Stimulated activated CD4-positive, alpha-beta T cell treated with anti-CD3 and anti-CD28 coated beads, Interleukin-12 subunit alpha, Interleukin-12 subunit beta, amount 100 ng/mL, for 48 hours (primary cell): ENCODE measurements around the gene LYVE1.

Source experiments
- DNase-seq, 3 donors: peaks; one replicate each; pipeline ENCODE4 v3.0.0-alpha.2; 2020; ENCODE audit warnings: low read depth in 2 of 3, low spot score in 1 of 3

The LYVE1 gene

DNA sequence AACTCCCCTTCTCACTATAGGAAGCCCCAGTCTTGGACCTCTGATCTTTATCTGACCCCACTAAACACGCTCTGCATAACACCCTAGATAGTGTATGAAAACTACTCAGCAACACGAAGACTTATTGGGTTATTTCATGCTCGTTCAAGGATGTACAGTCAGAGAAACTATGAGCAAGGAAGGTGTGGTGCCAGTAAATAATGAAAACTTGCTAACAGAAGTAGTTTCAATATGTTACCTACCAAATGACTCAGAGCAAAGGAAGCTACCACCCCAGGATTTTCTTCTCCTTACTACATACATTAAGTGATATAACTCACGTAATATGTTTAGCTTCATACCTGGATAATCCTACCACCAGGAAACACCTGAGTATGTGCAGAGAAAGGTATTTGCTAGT, 25.9 kb upstream of the LYVE1 start:
- no peak for DNase-seq

DNA sequence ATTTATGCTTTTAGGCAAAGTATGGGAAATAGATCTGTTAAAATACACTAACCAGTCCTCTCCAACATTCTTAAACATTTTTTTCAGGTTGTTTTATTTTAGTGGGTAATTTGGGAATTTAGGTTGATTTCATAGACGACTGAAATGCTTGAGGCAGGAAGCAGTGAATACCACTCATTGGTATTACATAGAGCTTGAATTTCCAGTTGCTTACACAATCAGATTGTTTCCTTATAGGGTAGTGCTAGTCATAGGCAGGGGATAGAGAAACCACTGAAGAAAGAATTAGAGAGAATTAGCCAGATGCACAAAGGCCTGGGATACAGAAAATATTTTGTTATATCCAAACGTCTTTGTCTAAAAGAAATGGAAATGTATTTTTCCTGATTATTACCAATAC, 23.9 kb upstream of the LYVE1 start:
- no peak for DNase-seq

DNA sequence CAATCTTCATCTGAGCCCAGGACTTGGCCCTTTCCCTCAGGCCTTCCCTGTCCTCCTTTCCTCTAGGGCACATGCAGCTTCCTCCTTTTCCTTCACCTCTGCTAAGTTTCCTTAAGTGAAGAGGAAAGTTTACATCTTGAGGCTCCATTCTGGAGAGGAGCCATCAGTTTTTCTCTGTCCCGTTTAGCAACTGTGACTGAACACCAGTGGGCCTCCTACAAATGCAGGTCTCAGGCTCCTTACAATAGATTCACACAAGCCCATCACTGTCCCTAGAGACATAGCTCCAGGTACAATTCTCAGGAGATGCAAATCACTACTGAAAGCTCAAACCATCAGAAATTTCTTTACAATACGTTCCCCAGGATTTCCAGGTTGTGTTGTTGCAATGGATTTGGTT, 23.3 kb upstream of the LYVE1 start:
- no peak for DNase-seq

DNA sequence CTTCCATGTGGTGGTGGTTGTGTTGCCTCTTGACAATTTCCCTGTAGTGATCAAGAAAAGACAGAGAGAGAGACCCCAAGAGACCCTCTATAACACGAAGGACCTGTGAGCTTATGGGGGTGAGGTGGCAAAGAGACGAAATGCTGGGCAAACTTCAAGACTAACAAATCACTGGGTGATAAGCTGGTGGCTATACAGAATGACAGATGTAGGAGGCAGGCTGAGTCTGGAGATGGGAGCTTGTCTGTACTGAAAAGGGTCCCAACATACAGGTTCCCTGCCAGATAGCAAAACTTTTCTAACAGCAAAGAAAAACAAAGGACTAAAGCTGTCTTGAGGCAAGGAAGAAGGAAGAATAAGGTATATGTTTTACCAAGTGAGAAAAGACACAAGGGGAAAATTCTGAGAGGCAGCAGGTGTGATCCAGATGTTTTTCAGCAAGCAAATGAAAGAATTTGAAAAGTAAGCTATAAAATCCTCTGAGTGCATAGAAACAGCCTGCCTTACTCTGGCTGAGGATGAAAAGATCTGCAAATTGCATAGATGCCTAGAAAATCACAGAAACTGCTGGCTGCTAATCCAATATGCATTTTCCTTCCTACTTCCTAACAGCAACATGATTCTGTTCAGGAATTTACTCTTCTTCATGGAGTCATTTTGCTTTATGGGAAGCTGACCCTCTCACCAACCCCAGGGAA, 21.9 kb upstream of the LYVE1 start:
- DNase-seq, result no peak

DNA sequence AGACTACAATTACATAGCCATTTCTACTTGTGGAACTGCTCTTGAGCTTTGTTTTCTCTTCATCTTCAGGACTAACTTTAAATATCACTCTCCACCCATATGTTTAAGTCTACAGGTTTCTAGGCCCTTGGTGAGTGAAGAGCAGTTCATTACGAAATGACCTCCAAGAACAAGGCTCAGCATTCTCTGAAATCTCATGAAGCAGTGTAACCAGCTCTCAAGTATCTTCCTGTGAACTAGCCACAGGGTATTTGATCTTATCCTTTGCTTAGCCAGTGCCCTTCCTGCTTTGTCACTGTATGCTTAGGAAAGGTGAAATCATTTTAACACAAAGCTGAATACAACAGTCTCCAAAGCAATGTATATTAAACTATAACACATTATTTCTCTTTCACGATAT, 20.4 kb upstream of the LYVE1 start:
- DNase-seq, result no peak

DNA sequence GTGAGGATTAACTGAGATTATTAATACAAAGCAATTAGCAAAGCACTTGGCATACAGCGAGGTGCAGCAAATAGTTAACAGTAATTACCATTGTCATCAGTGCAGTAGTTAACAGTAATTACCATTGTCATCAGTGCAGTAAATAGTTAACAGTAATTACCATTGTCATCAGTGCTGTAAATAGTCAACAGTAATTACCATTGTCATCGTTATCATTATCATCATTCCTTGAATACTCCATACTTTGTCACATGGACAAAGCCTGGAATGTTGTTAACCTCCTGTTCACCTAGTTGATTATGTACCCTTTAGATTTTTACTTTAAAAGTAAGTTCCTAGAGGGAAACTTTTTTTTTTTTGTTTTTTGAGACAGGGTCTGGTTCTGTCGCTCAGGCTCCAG, 19.5 kb upstream of the LYVE1 start:
- DNase-seq, result no peak

DNA sequence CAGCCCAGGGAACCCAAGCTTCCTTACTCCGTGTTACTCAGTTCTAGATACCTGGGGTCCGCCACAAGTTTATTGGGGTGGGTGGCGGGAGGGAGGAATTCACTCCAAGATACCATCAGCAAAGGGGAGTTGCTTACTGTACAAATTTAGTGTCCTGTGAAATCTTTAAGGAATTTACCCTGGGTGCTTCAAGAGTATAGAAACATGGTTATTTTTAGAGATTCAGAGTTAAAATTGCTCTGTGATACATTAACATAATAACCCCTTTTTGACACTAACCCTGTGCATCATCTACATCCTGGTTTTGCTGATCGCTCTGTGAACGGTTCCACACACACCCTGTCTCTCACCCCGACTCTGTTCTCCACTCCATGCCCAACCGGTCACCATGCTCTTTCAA, 18.9 kb upstream of the LYVE1 start:
- no peak for DNase-seq

DNA sequence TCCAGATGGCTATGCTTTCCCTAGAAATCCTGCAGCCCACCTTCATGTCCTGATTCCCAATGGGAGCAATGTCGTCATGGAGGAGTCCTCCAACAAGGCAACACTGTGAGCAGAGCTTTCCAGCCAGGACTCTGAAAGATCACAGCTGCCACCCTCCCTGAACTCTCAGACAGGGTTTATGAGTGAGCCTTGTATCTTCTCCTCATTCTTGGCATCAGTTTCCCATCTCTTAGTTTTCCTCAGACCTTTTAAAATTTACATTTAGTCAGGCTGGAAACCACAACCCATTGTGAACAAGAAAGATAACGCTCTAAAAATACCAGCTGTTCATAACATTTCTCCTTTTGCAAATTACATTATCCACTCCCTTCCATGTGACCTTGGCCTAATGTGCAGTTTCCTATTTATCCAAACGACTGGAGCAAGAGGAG, 15.6 kb upstream of the LYVE1 start:
- DNase-seq, result no peak

DNA sequence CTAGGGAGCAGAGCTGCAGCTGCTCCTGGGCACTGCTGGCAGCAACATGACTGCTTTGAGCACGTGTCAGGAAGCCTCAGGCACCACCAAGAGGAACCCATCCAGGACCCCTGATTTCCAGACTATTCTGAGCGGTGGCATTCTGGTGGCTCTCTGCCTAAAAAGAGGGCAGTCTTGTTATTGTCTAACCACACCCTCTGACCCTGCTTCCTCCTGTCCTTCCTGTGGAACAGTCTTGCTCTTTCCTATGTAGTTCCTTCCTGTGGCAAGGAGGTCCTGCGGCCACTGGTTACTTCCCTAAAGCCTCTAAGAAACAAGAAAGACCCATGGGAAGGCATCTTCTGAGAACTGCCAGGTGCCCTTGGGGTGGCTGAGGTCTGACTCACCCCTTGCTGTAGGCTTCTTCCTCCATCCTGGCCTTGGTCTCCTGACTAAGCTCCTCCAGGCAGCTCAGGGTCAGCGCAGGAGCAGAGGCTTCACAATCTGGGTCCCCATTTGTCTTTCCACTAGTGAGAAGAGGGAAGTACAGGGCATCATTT, 13.1 kb upstream of the LYVE1 start:
- DNase-seq, result no peak

DNA sequence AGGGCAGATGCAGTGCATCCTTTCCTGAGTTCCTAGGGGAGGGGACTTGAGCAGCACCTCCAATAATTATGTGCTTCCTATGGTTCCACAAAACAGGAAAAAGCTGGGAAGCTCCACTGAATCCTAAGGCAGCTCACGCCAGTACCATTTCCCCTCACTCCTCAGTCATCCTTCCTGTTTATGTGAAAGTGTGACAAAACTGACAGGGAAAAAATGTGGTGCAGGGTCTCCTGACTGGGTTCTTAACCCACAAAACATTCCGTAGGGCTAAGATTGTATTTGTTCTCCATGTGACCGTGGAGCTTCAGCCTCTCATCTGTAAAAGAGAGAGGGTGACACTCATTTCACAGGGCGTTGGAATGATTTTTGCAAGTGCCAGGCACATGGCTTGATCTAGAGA, 12.2 kb upstream of the LYVE1 start:
- DNase-seq, result no peak

DNA sequence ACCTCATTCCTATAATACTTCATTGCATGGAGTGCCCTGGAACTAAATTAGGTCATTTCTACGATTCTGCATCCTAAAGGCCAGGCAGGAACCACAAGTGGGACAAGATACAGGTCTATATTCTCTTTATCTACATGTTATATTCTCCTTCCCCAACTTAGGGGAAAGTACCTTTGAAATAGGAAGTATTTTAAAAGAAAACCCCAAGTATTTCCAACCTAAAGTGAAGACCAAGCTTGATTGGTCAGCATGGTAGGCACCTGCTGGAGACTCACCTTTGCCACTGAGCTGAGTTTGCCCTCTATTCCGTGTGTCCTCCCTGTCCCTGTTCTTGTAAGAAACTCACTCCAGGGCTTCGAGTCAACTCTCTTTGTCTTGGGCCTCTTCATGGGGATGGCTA, 11.2 kb upstream of the LYVE1 start:
- no peak for DNase-seq

DNA sequence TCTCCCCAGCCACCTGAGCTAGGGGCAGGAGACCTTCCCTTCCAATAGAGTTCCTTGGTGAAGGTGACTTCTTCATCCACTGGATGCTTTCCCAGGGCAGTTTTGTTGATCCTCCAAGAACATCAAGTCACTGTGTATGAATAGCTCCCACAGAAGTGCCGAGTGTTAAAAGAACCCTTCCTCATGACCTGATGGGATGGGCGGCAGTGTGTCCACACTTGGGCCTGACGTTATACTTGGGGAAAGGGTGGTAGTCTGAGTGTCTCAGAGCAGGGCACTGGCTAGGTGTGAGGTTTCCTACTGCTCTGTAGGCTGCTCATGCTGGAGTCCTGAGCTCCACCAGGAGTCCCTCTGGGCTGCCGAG, 7.6 kb upstream of the LYVE1 start:
- no peak for DNase-seq

DNA sequence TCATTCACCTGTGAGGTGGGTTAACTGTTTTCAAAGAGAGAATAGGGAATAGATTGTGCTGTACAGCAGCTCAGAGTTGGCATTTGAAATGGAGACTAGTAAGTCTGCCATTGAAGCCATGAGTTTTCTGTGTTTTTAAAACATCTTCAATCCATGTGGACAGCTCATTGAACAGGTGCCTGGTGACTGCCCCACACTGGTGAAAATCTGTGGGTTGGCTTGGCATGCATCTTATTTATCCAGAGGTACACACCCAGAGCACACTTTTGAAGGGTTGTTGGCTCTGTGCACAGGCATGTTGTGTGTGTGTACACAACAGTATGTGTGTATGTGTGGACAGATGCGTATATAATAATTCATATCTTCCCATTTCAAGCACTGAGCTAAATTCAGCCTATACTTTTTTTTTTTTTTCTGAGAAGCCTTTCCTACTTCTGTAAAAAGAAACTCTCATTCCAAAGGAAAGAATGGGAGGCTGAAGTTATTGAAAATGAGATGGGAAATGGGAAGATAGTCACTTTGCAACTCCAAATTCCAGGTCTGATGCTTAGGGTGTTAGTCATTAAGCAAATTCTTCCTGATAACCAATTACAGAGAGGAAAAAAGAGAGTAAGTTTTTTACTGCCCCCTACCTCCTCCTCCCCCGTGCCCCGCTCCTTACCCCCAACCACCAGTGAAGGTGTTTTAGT, 7.0 kb upstream of the LYVE1 start:
- no peak for DNase-seq

DNA sequence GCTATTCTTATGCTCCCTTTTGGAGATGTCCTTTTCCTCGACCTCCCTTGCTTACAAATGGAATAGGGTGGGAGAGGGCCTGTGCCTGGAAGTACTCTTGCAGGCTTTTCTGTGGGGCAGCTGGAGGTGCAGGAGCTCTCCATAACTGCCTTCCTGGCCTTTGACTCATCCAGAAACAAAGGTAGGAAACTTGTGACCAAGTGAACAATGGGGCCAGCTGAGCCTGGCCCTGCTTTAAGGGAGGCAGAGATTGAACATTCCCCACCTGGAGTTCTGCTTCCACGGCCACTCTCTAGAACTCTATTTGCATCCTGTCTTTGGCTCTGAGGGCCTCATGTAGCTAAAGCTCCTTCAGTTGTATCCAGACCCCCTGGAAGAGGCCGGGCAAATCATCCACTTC, 5.1 kb upstream of the LYVE1 start:
- no peak for DNase-seq

DNA sequence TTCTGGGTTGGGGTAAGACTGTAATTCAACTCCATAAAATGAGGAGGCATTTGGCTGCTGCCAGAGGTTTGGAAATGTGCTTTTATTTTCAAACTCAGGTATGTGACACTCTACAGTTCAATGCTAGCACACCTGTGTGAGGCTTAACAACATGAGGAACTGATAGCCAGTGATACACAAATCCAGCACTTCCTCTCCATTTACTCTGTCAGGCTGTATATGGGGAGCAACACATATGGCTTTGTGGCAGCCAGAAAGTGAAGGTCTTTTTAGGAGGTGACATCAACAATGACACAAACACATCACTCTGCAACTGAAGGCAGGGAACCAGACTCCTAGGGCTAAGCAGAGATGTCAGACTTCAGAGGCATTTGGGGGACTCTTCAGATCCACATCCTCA, 4.6 kb upstream of the LYVE1 start:
- no peak for DNase-seq

DNA sequence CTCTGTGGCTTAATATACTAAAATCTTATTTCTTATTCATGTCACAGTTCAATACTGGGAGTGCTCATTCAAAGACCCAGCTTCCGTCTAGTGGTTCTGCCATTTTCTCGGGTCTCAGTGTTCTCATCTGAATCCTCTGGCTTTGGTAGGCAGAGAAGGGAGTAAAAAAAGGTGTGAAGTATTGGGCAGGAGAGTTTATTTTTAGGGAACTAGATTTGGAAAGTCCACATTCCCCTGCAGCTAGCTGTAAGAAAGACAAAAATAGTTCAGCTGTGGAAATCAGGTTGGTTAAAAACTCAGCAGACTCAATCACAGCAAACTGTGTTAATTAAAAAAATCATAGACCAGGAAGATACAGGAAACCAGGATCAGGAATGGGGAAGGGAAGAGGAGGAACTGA, 4.1 kb upstream of the LYVE1 start:
- no peak for DNase-seq

DNA sequence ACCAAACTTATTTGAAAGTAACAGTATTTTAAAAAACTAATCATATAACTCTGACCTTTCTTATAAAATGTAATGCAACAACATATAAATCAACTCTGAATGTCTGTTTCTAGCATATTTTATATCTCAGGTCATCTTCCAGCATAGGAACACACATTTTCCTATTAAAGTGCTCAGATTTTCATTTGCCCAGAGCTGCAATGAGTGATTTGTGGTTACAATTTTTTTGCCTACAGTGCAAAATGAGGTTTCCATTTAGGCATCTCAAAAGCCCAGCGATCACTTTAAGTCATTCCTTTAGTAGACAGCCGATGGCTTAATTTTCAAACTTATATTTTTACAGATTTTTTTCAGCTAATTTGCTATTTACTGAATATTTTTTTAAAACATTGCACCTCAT, 1.0 kb downstream of the LYVE1 start:
- no peak for DNase-seq

DNA sequence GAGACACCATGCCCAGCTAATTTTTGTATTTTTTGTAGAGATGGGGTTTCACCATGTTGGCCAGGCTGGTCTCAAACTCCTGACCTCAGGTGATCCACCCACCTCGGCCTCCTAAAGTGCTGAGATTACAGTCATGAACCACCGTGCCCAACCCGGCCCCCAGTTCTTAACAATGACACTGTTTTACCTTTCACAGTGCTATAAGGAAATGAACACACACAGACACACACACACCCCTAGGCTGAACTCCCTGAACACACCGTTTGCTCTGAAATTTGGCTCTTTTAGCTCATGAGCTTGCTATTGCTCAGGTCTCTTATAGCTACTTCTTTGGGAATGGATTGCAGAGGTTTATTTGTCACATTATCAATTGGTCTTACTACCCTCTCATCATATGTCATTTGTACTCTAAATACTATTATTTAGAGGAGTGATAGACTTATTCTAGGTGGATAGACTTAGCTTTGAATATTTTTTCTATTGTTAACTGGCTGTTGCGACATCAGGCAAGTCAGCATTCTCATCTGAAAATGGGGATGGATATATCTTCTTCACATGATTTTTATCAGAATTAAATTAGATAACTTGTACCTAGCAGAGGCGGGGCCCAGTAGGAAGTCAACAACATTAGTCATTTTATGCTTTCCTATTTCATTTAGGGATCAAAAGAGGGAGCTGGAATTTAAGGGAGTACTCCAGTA, 2.1 kb downstream of the LYVE1 start:
- no peak for DNase-seq

DNA sequence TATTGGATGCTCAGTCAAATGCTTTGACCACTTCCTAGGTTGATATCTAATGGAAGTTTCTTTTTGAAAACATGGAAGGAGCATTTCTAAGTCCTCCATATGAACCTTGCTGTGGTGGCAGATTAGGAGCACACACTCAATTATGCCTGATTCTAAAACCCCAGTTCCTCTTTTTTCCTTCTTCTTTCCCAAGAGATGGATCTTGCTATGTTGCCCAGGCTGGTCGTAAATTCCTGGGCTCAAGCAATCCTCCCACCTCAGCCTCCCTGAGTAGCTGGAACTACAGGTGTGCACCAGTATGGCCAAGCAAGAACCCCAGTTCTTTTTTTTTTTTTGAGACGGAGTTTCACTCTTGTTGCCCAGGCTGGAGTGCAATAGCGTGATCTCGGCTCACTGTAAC, 3.0 kb downstream of the LYVE1 start:
- no peak for DNase-seq

DNA sequence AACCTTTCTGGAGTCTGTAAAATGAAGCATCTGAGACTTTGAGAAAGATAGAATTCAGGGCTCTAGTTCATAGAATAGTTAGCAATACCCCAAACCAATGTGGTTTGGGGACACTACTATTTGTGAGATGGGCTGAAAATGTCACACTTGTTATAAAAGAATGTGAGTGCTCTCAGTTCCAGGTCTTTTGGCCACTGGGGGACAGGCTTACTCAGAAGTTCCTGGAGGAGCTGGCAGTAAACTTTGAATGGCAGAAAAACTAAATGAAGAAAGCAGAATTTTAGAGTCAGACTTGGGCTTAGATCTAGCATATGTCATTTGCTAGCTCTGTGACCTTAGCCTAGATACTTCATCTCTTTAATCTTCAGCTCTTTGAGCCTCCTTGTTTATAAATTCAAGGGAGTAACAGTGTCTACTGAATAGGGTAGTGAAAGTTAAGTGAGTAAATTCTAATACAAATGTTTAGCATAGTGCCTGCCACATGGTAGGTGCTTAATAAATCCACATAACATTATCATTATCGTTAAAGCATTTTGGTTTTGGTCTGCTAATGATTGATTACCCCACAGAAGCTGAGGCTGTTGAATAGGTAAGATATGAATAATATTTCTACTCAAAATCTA, 3.7 kb downstream of the LYVE1 start:
- no peak for DNase-seq

DNA sequence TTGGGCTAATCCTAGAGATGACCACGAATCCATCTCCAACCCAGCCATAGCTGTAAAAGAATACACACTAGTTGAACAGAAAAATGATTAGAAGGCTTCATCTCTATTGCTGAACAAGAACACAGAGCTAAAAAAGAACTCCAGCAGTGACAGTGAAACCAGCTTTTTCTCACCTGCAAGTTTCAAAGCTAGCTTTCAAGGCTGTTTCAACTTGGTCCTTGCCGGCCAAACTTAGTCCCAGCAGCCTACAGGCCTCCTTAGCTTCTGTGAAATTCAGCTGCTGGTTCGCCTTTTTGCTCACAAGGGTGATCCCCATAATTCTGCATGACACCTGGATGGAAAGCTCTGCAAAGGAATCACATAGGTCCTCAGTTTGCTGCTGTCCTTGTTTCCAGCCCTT, 4.4 kb downstream of the LYVE1 start:
- DNase-seq, result no peak

DNA sequence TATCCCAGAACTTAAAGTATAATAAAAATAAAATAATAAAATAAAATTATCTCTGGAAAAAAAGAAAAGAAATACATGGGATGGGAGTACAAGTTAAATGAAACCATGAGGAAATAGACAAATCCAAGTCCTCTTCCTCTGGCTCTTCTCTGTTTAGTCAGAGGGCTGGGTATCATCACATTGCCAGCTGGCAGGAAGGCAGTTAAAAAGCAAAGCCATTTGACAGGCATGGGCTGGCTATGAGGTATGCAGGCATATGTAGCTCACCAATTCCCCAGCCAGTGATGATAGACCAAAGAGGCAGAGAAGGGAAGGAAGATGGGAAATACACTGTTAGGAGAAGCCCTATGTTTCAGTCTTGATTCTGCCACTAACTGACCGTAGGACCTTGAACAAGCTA, 6.5 kb downstream of the LYVE1 start:
- DNase-seq, result no peak
